Neural cell (in vitro differentiated cells): Measurements from ENCODE around the gene RAB11FIP4. TPM values are rescaled to one million over a fixed set of nuclear protein-coding genes. Genes with fewer than 3 reads are reported as not detected.

Experiments used
- H2AFZ ChIP-seq: fragments of 200-600, 300-800 bp; sonication (generic), shearing (Covaris generic); 2 replicates; pipeline ENCODE4 v1.6.0; 2014; ENCODE audit warnings: low read depth, mild to moderate bottlenecking, antibody characterized with exemption, low read length, moderate library complexity
- H3F3A ChIP-seq: fragments of 200-600 bp; shearing (Covaris generic); 2 replicates; pipeline ENCODE4 v1.6.1; 2016; ENCODE audit warnings: mild to moderate bottlenecking, moderate library complexity, mixed read lengths, antibody characterized with exemption, low read length; ENCODE audit not compliant: insufficient read depth, poor library complexity, severe bottlenecking
- H3K27ac ChIP-seq: fragments of 200-600, 300-800 bp; sonication (generic), shearing (Covaris generic); 2 replicates; pipeline ENCODE4 v1.5.1; 2014; ENCODE audit warnings: mild to moderate bottlenecking, low read length, moderate library complexity
- H3K27me3 ChIP-seq: fragments of 300-800, 200-600 bp; sonication (generic), shearing (Covaris generic); 2 replicates; pipeline ENCODE4 v1.6.0; 2014; ENCODE audit warnings: mild to moderate bottlenecking, low read depth, low read length, moderate library complexity; ENCODE audit not compliant: insufficient read depth
- H3K36me3 ChIP-seq: fragments of 300-800, 200-600 bp; sonication (generic), shearing (Covaris generic); 2 replicates; pipeline ENCODE4 v1.5.1; 2014; ENCODE audit warnings: mild to moderate bottlenecking, antibody characterized with exemption, low read length, moderate library complexity; ENCODE audit not compliant: insufficient read depth
- H3K4me2 ChIP-seq: fragments of 300-800, 200-600 bp; sonication (generic), shearing (Covaris generic); 2 replicates; pipeline ENCODE4 v1.6.0; 2014; ENCODE audit warnings: mild to moderate bottlenecking, low read length
- H3K4me3 ChIP-seq: fragments of 300-800, 200-600 bp; sonication (generic), shearing (Covaris generic); 2 replicates; pipeline ENCODE4 v1.5.1; 2014; ENCODE audit warnings: mild to moderate bottlenecking, low read length, moderate library complexity
- H3K79me2 ChIP-seq: fragments of 200-600 bp; shearing (Covaris generic); replicated peaks from 2 replicates; pipeline ENCODE4 v1.6.0; 2014; ENCODE audit warnings: mild to moderate bottlenecking, low read length, moderate library complexity; ENCODE audit not compliant: insufficient read depth
- H3K9ac ChIP-seq: fragments of 300-800, 200-600 bp; sonication (generic), shearing (Covaris generic); 2 replicates; pipeline ENCODE4 v1.6.1; 2016; ENCODE audit warnings: mild to moderate bottlenecking, low read length, mixed read lengths
- H3K9me2 ChIP-seq: fragments of 200-600 bp; shearing (Covaris generic); 2 replicates; pipeline ENCODE4 v1.6.1; 2016; ENCODE audit warnings: mild to moderate bottlenecking, low read length, mixed read lengths; ENCODE audit not compliant: insufficient read depth
- H3K9me3 ChIP-seq: fragments of 200-600, 300-800 bp; sonication (generic), shearing (Covaris generic); 2 replicates; pipeline ENCODE4 v1.6.1; 2016; ENCODE audit warnings: mild to moderate bottlenecking, mixed run types, low read length, moderate library complexity, mixed read lengths
- H4K20me1 ChIP-seq: fragments of 200-600 bp; shearing (Covaris generic); 2 replicates; pipeline ENCODE4 v1.6.1; 2016; ENCODE audit warnings: mild to moderate bottlenecking, mixed run types; ENCODE audit not compliant: insufficient read depth
- CTCF ChIP-seq: fragments of 450-650 bp; IDR thresholded peaks from 2 replicates; pipeline ENCODE4 v1.5.1; 2014; ENCODE audit warnings: antibody characterized with exemption, mild to moderate bottlenecking, moderate library complexity; ENCODE audit not compliant: poor library complexity, severe bottlenecking
- EP300 ChIP-seq: fragments of 450-650 bp; conservative IDR thresholded peaks from 2 replicates; pipeline ENCODE4 v1.6.1; 2014; ENCODE audit warnings: antibody characterized with exemption, mild to moderate bottlenecking, moderate library complexity; ENCODE audit not compliant: poor library complexity, severe bottlenecking
- EZH2 ChIP-seq: fragments of 200-600, 300-800 bp; shearing (Covaris generic), sonication (generic); IDR thresholded peaks from 2 replicates; pipeline ENCODE4 v1.6.1; 2014; ENCODE audit warnings: antibody characterized with exemption, low read length, borderline replicate concordance, mild to moderate bottlenecking; ENCODE audit not compliant: insufficient read depth, poor library complexity, severe bottlenecking
- MXI1 ChIP-seq: fragments of 450-650 bp; conservative IDR thresholded peaks from 2 replicates; pipeline ENCODE4 v1.6.1; 2014; ENCODE audit warnings: antibody characterized with exemption, mild to moderate bottlenecking; ENCODE audit not compliant: poor library complexity, severe bottlenecking
- POLR2AphosphoS5 ChIP-seq: IDR thresholded peaks from 2 replicates; pipeline ENCODE4 v1.6.1; 2012
- RAD21 ChIP-seq: fragments of 450-650 bp; conservative IDR thresholded peaks from 2 replicates; pipeline ENCODE4 v1.6.1; 2014; ENCODE audit warnings: antibody characterized with exemption, mild to moderate bottlenecking, moderate library complexity
- REST ChIP-seq: IDR thresholded peaks from 2 replicates; pipeline ENCODE4 v1.6.1; 2012; ENCODE audit warnings: borderline replicate concordance
- SMC3 ChIP-seq: fragments of 450-650 bp; conservative IDR thresholded peaks from 2 replicates; pipeline ENCODE4 v1.6.1; 2014; ENCODE audit warnings: antibody characterized with exemption, mild to moderate bottlenecking, moderate library complexity; ENCODE audit not compliant: poor library complexity
- TAF1 ChIP-seq: IDR thresholded peaks from 2 replicates; pipeline ENCODE4 v1.6.1; 2012; ENCODE audit warnings: low read depth
- polyA plus RNA-seq: library from polyadenylated mRNA; depleted of rRNA; stranded (reverse); fragments of >200 nt; gene quantifications from 2 replicates; pipeline ENCODE4 v1.2.3, GENCODE V29; 2014

Gene RAB11FIP4
- polyA plus RNA-seq, 1 donor from 2014 or later, result 14.4 TPM

- Histone ChIP-seq H3K9me2 (no peaks in the 10 kb centered on the region), H3K36me3 (no peaks in the 10 kb centered on the region), H3K4me3 (no peak overlapping the region), H3K27ac (no peak overlapping the region), H3F3A (no peaks in the 10 kb centered on the region), H3K79me2 (no peaks in the 10 kb centered on the region), H4K20me1 (no peaks in the 10 kb centered on the region), H3K9me3 (no peaks in the 10 kb centered on the region), H3K27me3 (peaks cover 39% of the 10 kb centered on the region), H3K9ac (no peak overlapping the region), H2AFZ (no peak overlapping the region), H3K4me2 (no peak overlapping the region)
- TF ChIP-seq EZH2 (no peak), CTCF (no peak), REST (no peak), RAD21 (no peak), EP300 (no peak), MXI1 (no peak), SMC3 (no peak)
Measured at GRCh38 chr17:31560616-31561235, 169.3 kb downstream of the RAB11FIP4 start.

DNA sequence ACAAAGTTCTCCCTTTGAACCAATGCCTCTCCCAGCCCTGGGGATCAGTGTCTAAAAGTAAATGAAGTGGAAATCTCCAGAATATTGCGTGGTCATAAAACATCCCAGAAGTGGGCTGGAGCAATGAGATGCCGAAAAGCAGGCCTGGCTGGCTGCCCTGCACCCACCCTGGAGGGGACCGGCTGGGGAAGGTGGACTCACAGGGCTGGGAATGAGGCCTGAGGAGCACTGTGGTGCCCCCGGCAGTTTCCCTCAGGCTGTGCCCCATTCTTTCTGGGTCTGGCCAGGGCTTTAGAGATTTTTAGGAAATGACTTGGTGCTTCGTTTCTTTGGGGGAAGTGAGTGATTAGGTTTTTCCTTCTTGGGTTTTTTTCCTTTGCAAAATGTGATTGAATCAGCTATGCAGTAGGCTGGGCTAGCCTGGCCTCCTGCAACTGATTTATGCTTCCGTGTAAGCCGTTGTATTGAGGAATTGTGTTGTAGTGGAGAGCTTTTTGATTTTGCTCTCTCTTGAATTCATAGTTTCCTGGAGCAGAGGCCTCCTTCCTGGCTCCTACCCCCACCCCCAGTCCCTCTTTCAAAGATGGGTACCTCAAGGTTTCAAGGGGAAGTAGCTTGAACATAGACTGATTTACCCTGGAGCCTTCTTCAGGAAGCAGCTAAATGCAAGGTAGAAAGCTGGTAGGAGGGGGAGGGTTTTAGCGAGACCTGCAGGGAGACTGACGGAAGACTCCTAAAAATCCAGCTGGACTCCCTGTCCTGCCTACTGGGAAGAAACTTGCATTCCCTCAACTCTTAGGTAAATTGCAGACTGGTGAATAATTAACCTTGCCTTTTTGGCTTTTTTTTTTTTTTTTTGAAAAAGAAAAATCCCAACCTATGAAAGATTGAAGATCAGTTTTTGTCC, 170.2 kb downstream of the RAB11FIP4 start:
- no peak overlapping the region for H3K9ac ChIP-seq
- no peak overlapping the region for H2AFZ ChIP-seq
- no peaks in the 10 kb centered on the region for H3K36me3 ChIP-seq
- no peaks in the 10 kb centered on the region for H3F3A ChIP-seq
- no peak overlapping the region for H3K4me3 ChIP-seq
- H3K9me2 ChIP-seq, result no peaks in the 10 kb centered on the region
- no peaks in the 10 kb centered on the region for H3K79me2 ChIP-seq
- H3K4me2 ChIP-seq, result no peak overlapping the region
- no peaks in the 10 kb centered on the region for H4K20me1 ChIP-seq
- TF ChIP-seq CTCF (no peak), TAF1 (no peak), POLR2AphosphoS5 (no peak), REST (no peak), SMC3 (no peak), MXI1 (no peak), EP300 (no peak), EZH2 (no peak), RAD21 (no peak)
- peaks cover 39% of the 10 kb centered on the region for H3K27me3 ChIP-seq
- H3K27ac ChIP-seq, result no peak overlapping the region
- no peaks in the 10 kb centered on the region for H3K9me3 ChIP-seq
